ENCODE measurements around the gene IFT57.

DNA sequence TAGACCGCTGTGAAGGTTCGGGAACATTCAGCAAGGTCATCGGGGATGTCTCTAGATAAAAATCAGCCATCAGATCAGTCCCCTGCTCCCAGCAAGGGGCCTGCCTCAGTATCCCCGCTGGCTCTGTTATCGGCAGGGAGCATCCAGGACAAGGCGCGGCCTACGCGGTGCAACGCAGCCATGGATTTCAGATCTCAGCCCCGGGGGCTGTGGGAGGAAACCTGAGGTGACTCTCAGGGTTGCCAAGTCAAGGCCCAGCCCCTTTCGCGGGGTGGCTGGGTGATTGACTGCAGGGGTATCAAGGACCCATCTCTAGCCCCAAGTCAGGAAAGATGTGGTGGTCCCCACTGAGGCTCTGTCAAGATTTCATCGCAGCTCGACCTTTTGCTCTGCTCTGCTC lies 108.2 kb downstream of the IFT57 start:
- TF ChIP-seq, protein P1, sequence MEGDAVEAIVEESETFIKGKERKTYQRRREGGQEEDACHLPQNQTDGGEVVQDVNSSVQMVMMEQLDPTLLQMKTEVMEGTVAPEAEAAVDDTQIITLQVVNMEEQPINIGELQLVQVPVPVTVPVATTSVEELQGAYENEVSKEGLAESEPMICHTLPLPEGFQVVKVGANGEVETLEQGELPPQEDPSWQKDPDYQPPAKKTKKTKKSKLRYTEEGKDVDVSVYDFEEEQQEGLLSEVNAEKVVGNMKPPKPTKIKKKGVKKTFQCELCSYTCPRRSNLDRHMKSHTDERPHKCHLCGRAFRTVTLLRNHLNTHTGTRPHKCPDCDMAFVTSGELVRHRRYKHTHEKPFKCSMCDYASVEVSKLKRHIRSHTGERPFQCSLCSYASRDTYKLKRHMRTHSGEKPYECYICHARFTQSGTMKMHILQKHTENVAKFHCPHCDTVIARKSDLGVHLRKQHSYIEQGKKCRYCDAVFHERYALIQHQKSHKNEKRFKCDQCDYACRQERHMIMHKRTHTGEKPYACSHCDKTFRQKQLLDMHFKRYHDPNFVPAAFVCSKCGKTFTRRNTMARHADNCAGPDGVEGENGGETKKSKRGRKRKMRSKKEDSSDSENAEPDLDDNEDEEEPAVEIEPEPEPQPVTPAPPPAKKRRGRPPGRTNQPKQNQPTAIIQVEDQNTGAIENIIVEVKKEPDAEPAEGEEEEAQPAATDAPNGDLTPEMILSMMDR (IDR thresholded peaks at IDR 0.05; ENCODE audit: insufficient read depth, low read length, poor library complexity, severe bottlenecking), result no peak
- no peak for TF ChIP-seq EZH2phosphoT487 (conservative IDR thresholded peaks at IDR 0.05; ENCODE audit: low read length)

All from SU-DHL-6 (cell line).